ENCODE results near the gene GRIA4. TPM values are rescaled to one million over a fixed set of nuclear protein-coding genes. Genes with fewer than 3 reads are reported as not detected.
"Not testable (repeated sequence)": the region's sequence is repeated elsewhere in the genome, so short reads cannot be mapped to it uniquely, and the experiment has no call there.

GRIA4 gene
- total RNA-seq, 1 donor from 2014 or later: not detected

- DNase-seq (ENCODE audit: low spot score) (no peak), ATAC-seq (no peak)
Measured at GRCh38 chr11:105718641-105719040, 108.8 kb downstream of the GRIA4 start.

DNA sequence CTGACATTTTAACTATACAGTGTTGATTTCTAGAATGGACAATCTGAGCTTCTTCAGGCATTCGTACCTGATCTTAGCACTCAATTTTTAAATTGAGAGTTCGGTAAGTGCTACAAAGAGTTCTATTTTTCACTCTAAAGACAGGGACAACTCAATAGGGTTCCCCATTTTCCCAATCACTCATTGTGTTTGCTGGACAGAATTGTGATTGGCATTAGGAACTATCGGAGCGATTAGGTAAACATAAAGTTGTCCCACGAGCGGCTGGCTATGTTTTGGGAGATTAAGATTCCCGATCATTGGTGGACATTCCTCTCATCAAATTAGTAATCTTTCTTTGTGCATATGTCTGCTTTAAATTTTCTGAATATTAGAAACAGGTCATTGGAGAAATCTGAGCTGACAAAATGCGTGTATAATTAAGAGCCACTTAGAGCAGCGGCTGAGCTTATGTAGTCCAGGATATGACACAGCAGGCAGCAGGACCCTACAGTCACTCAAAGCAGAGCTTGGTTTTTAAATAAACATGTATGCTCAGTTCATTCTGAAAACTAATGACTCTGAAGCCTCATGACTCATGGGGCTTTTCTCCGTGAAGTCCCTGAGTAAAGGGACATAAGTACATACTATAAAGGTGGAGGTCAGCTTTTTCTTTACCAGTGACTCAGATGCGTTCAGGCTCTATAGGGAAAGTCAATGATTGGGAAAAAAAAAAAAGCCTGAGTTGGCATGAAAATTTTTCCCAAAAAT is 109.4 kb downstream of the GRIA4 start:
- no peak for ATAC-seq
- DNase-seq (ENCODE audit: low spot score): no peak

GRCh38 chr11:105720096-105720495 is 110.2 kb downstream of the GRIA4 start:
- DNase-seq (ENCODE audit: low spot score): no peak
- no peak for ATAC-seq

DNA sequence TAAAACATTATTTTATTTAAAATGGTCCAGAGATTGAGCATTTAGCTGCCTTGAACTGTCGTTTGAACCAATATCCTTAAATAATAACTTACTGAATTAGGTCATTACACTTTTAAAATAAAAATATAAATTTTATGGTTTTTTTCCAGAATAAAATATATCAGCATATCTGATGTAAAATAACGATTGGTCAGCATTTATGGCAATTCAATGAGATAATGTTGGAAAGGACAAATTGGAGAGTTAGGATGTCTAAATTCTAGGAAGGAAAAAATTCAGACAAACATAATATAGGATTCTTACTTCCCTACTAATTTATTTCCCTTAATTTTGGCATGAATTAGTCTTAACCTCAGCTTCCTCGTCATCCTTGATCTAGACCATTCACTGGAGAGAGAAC is 113.4 kb downstream of the GRIA4 start:
- ATAC-seq: no peak

DNA sequence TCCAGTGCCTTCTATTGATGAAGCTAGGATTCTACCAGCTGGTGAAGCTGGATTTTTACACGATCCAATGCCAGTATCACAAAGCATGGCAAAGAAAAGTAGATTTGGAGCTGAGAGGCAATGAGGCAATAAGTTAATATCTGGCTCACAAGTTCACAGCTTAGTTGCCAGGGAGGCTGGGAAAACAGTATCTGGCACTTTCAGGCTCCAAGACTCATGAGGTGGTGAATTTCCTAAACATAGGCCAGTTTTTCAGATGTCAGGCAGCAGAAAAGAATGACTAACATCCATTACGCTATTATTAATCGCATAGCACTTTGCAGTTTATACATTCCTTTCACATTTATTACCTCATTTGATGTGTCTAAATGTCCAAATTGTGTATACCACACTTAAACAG is 122.7 kb downstream of the GRIA4 start:
- DNase-seq (ENCODE audit: low spot score) (no peak), ATAC-seq (no peak)

More for the DNA sequence above, 113.4 kb downstream of the GRIA4 start:
- no peak for DNase-seq (ENCODE audit: low spot score)

DNA sequence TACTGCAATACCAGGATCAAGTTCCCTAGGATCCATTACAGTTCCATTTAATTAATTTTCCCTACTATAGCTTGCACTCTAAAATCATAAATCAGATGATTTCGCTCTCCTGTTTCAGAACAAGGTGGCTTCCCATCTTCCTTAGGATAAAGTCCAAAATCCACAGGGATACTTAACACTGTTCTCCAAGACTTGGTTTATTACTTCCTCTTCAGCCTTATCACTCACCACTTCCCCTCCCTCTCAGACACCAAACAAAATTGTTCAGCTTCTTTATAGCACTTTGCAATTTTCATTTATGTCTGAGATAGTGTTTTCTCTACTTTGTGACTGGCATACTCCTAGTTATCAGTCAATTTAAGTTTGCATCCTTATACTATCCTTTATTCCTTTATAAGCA is 124.6 kb downstream of the GRIA4 start:
- DNase-seq (ENCODE audit: low spot score): no peak
- ATAC-seq: no peak

DNA sequence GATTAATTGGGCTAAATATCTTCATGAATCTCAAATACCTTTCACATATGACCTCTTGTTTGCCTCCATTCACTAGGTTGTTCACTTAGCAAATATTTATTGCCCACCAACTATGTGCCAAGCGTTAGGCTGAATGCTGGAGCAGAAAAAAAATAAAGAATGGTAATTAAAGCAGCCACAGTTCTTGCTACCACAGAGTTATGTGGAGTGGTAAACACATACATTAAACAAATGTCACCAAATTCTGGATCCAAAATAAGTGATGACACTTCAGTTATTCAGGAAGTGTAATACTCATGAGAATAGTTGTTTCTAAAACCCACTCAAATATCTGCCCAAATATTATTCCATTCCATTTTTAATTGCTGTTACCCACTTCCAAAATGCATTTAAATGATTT is 128.4 kb downstream of the GRIA4 start:
- no peak for ATAC-seq

DNA sequence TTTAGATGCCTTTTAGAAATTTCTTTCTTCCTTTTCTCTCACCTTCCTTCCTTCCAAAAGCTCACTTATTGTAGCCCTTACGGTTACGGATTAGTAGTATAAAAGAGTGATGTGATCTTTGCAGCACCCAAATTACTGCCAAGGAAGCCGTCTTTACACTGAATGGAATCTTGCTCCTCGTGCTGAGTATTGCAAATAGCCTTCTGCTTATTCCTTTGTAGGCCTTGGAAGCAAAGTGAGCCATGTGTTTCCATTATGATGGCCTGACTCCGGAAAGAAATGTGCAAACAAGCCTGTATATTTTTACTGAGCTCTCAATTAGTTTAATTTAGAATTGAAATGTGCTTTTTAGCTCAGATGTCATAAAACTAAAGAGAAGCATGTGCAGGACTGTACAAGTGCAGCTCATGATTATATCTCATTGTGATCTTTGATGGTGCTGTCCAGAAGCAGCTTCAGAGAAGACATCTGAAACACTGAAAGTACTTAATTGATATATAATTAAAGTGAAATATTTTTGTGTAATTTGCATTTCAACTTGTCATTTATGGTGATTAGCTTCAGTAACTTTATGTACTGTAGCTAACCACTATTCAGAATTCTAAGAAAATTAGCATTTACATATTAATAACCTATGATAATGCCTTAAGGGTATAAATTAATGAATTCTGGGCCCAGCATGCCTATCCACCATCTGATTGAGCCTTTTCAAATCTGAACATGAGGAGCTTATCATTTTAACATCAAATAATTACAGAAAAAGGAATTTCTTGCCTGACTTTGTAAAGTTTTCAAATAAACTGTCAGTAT is 129.3 kb downstream of the GRIA4 start:
- ATAC-seq (no peak), DNase-seq (ENCODE audit: low spot score) (no peak)

More for the DNA sequence above, 128.4 kb downstream of the GRIA4 start:
- DNase-seq (ENCODE audit: low spot score): no peak

DNA sequence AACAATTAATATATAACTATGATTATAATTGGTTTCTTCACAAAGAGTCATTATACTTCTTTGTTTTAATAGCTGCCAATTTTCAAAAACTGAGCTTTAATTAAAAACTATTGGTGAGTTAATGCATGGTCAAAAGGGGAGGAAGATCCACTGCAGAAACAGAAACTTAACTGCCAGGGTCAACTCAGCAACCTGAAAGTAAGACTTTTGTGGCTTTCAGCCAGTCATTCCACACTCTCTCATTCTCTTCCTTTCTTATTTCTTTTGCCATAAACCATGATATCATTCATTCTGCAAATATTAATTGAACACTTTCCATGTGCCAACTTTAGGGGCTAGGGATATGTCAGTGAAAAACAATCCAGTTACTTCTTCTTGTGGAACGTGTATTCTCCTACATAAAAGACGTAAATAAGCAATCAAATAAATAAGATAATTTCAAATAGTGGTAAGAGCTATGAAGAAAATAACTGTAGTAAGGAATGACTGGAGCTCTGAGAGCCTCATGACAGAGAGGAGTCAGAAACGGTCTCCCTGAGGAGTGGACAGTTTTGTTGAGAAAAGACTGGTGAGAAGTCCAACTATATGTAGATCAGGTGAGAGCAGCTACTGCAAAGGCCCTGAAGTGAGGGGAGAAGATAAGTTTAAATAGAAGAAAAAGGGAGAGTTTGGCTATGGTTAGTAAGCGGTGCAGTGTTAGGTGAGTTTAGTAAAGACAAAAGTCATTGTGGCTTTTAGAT is 130.5 kb downstream of the GRIA4 start:
- DNase-seq (ENCODE audit: low spot score) (no peak), ATAC-seq (no peak)

DNA sequence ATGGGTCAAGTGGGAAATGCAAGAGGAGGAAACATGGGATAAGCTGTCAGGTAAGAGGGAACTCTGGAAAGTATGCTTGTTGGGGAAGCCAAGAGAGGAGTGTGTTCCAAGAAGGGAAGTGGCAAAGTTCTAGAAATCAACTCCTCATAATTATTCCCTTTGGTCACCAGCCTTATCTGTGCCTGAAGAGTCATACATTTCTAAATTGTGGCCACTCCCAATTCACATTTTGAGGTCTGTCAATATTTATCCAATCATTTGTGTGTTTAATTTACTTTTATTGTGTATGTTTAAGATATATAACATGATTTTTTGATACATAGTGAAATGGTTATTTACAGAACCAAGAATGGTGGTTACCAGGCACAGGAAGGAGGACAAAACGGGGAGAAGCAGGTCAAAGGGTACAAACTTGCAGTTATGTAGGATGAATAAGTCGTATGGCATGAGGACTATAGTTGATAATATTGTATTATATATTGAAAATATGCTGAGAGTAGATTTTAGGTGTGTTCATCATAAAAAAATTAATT is 131.7 kb downstream of the GRIA4 start:
- ATAC-seq: no peak

DNA sequence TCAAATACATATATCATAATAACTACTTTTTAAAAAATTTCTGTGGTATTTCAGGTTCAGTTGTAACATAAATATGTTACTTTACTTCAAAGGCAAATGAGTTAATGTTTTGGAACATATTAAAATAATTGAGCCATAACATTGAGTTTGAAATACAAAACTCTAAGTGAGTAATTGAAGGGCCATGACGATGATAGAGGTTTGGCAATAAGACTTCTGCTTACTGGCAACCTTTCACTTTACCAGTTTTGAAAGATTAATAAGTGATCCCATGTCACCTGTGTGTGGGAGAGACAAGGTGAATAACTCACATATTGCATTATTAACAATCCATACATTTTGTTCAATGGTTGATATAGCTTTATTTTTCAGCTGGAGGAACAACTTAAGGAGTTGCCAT is 144.4 kb downstream of the GRIA4 start:
- DNase-seq (ENCODE audit: low spot score): no peak

More for the DNA sequence above, 131.7 kb downstream of the GRIA4 start:
- no peak for DNase-seq (ENCODE audit: low spot score)

GRCh38 chr11:105754716-105755115 is 144.8 kb downstream of the GRIA4 start:
- no peak for DNase-seq (ENCODE audit: low spot score)
- no peak for ATAC-seq

More for the DNA sequence above, 144.4 kb downstream of the GRIA4 start:
- ATAC-seq: no peak

DNA sequence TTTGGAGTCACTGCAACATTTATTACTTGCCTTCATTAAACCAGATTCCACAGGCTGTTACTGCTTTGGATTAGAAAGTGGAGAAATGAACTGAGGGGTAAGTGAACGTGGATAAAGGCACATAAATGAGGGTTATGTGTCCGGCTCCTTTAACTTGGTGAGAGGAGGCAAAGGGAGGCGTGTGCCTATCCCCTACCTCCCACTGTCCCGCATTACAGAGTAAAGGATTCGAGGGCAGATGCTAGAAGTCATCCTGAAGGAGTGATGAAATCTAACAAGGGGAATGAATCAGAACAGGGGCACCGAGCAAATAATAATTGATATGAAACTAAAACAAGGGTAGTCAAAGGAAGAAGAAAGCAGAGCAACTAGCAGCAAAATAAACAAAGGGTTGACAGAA is 147.2 kb downstream of the GRIA4 start:
- no peak for ATAC-seq
- DNase-seq (ENCODE audit: low spot score): no peak

GRCh38 chr11:105763594-105763993 is 153.7 kb downstream of the GRIA4 start:
- no peak for ATAC-seq
- DNase-seq (ENCODE audit: low spot score): no peak

GRCh38 chr11:105767931-105768330 is 158.1 kb downstream of the GRIA4 start:
- DNase-seq (ENCODE audit: low spot score) (no peak), ATAC-seq (no peak)

- ATAC-seq (no peak), DNase-seq (ENCODE audit: low spot score) (no peak)
Measured at GRCh38 chr11:105769627-105770026, 159.8 kb downstream of the GRIA4 start.

DNA sequence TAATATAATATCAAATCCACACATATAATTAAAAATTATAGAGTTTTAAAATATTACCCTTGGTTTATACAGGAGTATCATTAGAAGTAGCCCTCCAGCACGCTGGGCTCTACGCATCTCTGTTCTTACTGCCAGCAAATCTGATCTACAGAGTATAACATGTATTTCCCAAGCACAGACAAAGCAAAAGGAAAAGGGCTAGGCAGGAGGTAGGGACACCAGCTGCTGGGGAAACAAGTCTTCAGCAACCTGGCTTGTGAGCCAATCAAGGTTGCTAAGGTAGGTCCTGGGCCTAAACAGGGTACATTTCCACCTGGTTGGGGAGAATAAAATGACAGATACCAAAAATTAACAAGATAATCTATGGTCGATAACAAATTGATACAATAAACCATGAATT is 163.6 kb downstream of the GRIA4 start:
- not testable (repeated sequence) for ATAC-seq; DNase-seq (ENCODE audit: low spot score)

DNA sequence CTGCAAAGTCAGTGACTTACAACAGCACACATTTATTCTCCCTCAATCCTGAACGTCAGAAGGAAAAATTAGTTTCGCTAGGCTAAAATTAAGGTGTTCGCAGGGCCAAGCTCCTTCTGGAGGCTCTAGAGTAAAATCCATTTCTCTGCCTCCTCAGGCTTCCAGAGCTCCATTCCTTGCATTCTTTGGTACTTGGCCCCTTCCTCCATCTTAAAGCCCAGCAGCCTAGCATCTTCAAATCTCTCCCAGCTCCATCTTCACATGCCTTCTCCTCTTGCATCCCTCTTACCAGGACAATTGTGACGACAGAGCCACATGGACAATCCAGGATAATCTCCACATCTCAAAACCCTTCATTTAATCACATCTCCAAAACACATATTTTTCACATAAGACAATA is 165.0 kb downstream of the GRIA4 start:
- ATAC-seq (no peak), DNase-seq (ENCODE audit: low spot score) (no peak)

DNA sequence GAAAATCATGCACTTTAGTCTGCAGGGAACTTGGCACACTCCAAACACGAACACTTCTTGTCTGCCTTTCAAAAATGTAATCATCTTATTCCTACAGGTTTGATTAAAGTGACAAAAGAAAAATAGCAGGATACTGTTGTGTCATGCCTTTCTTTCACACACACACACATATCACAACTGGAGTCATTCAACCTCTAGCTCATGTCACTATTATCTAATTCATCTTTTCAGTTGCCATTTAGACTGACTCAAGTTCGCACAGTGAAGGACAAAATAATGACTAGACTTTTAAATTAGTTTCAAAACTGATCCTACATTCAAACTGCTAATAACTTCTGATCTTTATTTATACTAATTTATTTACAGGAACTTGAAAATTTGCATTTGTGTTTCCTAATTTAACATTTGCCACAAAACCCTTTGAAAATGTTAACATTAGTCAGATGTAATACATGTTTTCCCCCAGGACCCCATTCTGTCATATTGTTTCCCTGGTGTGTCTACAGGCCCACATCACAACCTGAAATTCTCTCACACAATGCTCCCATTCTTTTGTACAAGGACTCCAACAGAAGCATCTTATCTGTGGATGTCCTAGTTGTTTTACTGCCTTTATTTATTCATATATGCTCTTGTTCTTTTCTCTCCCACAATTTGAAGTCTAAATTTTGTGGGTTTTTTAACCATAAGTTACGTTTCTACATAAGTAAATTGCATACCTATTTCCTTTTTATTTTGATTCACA is 171.1 kb downstream of the GRIA4 start:
- DNase-seq (ENCODE audit: low spot score) (no peak), ATAC-seq (no peak)

GRCh38 chr11:105781807-105782206 is 171.9 kb downstream of the GRIA4 start:
- DNase-seq (ENCODE audit: low spot score) (no peak), ATAC-seq (no peak)

DNA sequence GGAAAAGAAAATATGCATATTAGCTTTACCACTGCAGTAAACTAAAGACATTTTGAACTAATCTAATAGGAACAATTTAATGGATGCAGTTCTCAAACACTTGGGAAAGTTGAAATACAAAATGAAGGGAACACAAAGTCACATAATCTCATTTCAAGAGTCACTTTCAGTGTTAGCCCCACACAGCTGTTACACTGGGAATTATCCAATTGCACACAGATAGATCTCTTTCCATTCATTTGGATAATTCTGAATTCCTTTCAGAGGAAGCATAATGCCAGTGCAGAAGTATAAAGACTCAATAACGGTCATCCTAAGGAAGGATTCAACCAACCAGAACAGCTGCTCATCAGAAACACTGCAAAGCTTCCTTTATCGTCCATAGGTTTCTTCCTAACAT is 173.3 kb downstream of the GRIA4 start:
- DNase-seq (ENCODE audit: low spot score) (no peak), ATAC-seq (no peak)
